ENCODE data around the gene STAT3.

- TF ChIP-seq CSDC2 (CRISPR knock-in tag; IDR thresholded peaks at IDR 0.05) (no peak), ZFP3 (CRISPR knock-in tag; IDR thresholded peaks at IDR 0.05) (no peak), ZNF70 (CRISPR knock-in tag; IDR thresholded peaks at IDR 0.05) (no peak), OSR1 (CRISPR knock-in tag; IDR thresholded peaks at IDR 0.05) (no peak), RARB (CRISPR knock-in tag; IDR thresholded peaks at IDR 0.05) (no peak), CREB5 (CRISPR knock-in tag; IDR thresholded peaks at IDR 0.05; ENCODE audit: low read depth) (no peak), ZFP30 (CRISPR knock-in tag; IDR thresholded peaks at IDR 0.05) (no peak), SNAI2 (CRISPR knock-in tag; IDR thresholded peaks at IDR 0.05) (no peak), TCF4 (CRISPR knock-in tag; IDR thresholded peaks at IDR 0.05; ENCODE audit: borderline replicate concordance) (no peak), BACH2 (CRISPR knock-in tag; IDR thresholded peaks at IDR 0.05; ENCODE audit: borderline replicate concordance) (no peak), GLIS3 (CRISPR knock-in tag; IDR thresholded peaks at IDR 0.05) (no peak), ARNTL (CRISPR knock-in tag; IDR thresholded peaks at IDR 0.05; ENCODE audit: borderline replicate concordance, low read depth) (no peak), PATZ1 (CRISPR knock-in tag; IDR thresholded peaks at IDR 0.05; ENCODE audit: borderline replicate concordance) (no peak), ZNF8 (CRISPR knock-in tag; IDR thresholded peaks at IDR 0.05) (no peak)
Measured at GRCh38 chr17:42312035-42312284, 76.3 kb downstream of the STAT3 start.

Measured in SK-N-SH treated with all-trans-retinoic acid at 6 μM for 48 hours (cell line).